ENCODE data around the gene SEMA3A.

DNA sequence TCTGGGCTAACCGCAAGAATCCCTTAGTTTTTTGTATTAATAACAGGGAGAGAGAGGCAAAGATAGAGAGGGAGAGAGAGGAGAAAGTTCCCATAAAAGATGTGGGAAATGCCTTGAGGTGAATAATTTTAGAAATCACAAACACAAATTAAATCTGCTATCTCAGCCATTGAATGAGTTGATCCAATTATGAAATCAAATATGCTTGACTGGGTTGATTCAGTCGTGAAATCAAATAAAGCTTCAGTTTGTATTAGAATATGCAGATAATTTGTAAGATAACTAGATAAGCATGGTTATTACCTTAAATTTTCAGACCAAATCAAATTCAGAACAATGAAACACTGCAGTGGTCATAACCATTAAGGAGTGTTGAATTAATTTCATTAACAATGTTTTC is 68.9 kb downstream of the SEMA3A start:
- TF ChIP-seq ZBTB8A (CRISPR knock-in tag; IDR thresholded peaks at IDR 0.05; ENCODE audit: borderline replicate concordance, low read depth) (no peak), PAX8 (CRISPR knock-in tag; IDR thresholded peaks at IDR 0.05; ENCODE audit: borderline replicate concordance) (no peak), ZSCAN25 (CRISPR knock-in tag; IDR thresholded peaks at IDR 0.05) (no peak), TBX2 (CRISPR knock-in tag; IDR thresholded peaks at IDR 0.05; ENCODE audit: borderline replicate concordance) (no peak), ELF4 (CRISPR knock-in tag; IDR thresholded peaks at IDR 0.05; ENCODE audit: borderline replicate concordance) (no peak), ZFX (CRISPR knock-in tag; IDR thresholded peaks at IDR 0.05; ENCODE audit: low read depth) (no peak), BRCA1 (CRISPR knock-in tag; IDR thresholded peaks at IDR 0.05) (no peak), EZH2 (conservative IDR thresholded peaks at IDR 0.05; ENCODE audit: low read depth, low read length) (no peak), BHLHE40 (IDR thresholded peaks at IDR 0.05; ENCODE audit: low read length) (no peak)
- TF ChIP-seq, protein P1, sequence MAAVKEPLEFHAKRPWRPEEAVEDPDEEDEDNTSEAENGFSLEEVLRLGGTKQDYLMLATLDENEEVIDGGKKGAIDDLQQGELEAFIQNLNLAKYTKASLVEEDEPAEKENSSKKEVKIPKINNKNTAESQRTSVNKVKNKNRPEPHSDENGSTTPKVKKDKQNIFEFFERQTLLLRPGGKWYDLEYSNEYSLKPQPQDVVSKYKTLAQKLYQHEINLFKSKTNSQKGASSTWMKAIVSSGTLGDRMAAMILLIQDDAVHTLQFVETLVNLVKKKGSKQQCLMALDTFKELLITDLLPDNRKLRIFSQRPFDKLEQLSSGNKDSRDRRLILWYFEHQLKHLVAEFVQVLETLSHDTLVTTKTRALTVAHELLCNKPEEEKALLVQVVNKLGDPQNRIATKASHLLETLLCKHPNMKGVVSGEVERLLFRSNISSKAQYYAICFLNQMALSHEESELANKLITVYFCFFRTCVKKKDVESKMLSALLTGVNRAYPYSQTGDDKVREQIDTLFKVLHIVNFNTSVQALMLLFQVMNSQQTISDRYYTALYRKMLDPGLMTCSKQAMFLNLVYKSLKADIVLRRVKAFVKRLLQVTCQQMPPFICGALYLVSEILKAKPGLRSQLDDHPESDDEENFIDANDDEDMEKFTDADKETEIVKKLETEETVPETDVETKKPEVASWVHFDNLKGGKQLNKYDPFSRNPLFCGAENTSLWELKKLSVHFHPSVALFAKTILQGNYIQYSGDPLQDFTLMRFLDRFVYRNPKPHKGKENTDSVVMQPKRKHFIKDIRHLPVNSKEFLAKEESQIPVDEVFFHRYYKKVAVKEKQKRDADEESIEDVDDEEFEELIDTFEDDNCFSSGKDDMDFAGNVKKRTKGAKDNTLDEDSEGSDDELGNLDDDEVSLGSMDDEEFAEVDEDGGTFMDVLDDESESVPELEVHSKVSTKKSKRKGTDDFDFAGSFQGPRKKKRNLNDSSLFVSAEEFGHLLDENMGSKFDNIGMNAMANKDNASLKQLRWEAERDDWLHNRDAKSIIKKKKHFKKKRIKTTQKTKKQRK (IDR thresholded peaks at IDR 0.05; ENCODE audit: low read length) = no peak
